COLO668 (cell line): ENCODE results near the gene PDGFC.
"Not testable (repeated sequence)": the region's sequence is repeated elsewhere in the genome, so short reads cannot be mapped to it uniquely, and the experiment has no call there.

ENCODE experiments used
- DNase-seq: peaks from one replicate; lab custom pipeline; 2025; ENCODE audit not compliant: unreplicated experiment; lab: John Stamatoyannopoulos, UW

PDGFC gene

DNA sequence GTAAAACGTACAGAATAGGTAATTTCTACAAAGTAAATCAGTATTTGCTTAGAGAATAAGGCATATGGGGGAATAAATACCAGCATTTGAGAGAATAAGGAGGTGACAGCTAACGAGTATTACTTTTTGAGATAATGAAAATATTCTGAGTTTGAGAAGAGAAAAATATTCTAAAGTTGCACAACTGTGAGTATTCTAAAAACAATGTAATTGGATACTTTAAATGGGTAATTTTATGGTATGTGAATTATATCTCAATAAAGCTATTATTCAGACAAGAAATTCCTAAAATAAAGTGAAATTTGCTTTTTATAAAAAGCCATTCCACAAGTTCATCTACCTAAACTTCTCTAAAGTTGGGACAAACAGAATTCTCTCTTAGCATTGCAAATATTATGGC is 62.6 kb downstream of the PDGFC start:
- DNase-seq = no peak

DNA sequence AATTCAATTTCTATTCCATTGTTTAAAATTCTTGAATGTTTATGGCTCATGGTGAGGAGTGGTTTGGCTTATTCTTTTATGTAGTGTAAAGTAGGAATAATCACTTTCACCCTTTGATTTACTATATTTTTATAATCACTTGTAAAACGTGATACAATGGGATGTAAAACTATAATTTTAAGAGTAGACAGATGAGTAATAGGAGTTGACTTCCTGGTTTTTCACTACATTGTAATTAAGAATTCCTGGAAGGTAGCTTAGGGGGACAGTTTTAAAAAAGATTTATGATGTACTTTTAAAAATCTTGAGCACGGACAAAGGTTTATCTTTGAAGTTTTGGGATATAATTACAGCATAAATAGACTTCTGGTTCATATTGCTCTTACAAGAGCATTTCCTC is 65.3 kb downstream of the PDGFC start:
- no peak for DNase-seq

DNA sequence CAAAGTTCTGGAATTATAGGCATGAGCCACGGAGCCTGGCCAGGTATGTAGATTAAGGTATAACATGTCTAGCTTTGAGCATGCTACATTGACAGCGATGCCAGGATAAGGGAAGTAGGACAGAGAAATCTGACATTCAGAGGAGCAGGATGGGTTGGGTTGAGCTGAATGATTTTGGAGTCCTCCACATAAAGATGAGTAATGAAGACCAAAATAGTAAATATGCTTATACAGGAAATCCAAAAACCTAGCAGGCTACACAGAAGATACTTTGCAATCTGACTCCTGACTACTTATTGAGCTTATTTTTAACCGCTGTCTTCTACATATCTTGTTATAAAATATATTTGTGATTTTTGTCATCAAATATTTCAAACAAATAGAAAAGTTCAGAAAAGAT is 69.7 kb downstream of the PDGFC start:
- no peak for DNase-seq

DNA sequence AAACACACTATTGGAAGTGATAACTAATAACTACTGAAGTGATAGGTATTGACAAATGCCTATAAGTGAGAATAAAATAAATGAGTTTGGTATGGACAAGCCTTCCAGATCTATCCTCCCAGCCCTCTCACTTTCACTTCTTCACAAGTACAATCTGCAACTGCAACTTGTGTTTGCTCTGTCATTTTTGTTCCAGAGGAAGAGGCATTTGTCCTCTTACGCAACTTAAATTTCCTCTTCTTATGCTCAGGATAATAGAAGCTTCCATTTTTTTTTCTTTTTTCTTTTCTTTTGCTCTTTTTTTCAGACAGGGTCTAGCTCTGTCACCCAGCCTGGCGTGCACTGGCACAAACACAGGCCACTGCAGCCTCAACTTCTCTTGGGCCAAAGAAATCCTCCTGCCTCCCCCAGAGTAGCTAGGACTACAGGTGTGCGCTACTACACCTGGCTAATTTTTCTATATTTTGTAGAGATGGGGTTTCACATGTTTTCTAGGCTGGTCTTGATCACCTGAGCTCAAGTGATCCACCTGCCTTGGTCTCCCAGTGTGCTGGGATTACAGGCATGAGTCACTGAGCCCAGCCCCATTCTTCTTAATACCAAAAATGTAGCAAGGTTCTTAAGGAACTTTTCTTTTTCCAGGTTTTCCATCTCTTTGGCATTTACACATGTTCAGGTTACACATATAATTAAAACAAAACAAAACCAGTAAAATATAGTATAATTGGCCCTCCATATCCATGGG is 73.1 kb downstream of the PDGFC start:
- DNase-seq = no peak

DNA sequence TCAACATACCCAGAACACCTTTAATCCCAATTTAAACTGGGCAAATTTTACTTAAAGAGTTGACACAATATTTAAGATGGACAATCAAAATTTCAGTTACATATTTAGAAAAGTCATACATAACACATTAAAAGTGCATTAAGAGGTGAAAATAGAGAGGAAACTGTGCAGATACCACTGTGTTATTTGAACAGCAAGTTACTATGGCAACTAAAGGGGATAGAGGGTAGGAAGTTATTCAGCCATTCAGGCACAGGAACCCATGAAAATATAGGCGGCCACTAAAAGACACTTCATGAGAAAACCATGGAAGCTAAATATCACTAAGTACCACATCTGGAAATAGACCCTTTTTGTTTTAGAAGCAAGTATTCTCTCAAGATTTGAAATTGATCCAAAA is 75.1 kb downstream of the PDGFC start:
- DNase-seq = no peak

DNA sequence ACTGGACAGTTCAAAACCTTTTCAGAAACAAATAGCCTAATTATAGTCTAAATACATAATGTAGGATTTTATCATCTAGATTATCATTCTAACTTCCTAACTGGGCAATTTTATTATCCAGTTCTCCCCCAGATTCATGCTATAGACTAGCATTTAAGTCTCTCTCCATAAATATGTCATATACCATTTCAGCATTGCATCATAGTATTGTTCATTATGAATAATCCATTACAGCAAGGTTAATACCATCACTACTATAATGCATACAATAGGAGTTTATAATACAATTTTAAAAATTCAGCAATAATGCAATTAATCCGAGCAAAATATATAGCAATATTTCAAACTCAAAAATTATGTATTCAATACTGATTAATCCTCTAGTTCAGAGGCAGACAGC is 77.4 kb downstream of the PDGFC start:
- DNase-seq = no peak

DNA sequence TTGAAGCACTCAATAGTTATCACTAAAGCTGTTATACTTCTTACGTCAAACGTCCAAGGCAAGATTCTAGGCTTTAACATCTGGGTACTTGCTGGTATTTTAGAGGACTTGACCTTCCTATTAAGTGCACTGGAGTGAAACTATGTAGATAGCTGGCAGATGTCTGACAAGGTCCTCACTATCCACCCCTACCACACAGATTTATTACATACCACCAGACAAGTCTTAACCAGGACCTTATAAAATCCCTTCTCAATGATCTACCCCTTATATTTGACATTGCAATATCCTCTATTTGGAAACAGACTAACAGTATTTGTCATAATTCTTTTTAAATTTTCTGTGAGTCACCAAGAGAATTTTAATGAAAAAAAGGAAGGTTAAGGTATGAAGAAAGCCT is 78.8 kb downstream of the PDGFC start:
- no peak for DNase-seq

DNA sequence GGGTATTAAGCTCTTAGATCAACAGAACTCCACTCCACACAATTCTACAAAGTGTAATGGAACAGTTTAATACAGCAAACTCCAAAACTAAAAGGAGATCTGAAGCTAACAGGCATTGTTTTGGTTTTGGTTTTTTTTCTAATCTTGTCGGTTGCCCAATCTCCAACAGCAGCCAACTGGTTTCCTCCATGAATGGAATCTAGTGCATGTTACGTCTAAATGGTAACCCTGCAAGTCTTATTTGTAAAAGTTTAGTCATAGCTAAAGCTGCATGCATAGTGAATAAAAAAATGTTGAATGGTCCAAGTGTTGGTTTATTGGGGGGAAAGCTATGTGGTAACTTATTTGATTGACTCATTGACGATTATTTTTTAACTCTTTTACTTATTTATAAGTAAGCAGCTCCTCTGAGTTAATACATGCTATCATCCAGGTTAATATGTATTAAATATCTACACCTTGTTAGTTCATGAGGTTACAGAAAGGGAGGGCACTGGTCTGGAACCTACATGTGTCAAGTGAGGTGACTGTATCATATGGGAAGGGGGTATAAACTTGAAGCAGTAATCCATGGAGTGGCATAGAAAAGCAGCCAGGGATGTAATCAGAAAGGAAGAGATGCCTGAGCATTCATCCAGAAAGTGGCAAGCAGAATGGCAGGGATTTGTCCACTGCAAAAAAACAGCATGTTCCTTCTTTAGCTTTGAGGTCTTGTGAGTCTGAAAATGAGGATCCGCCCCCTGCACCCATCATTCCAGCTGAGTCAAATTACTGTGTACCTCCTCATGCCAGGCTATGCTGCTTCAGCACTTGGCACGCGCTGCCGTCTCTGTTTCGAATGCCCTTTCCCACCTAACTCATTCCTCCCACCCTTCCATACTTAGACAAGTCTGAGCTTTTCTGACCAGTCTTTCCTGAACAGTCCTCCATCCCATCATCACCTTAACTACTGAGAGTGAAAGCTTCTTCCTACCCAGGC is 81.7 kb downstream of the PDGFC start:
- DNase-seq = no peak

DNA sequence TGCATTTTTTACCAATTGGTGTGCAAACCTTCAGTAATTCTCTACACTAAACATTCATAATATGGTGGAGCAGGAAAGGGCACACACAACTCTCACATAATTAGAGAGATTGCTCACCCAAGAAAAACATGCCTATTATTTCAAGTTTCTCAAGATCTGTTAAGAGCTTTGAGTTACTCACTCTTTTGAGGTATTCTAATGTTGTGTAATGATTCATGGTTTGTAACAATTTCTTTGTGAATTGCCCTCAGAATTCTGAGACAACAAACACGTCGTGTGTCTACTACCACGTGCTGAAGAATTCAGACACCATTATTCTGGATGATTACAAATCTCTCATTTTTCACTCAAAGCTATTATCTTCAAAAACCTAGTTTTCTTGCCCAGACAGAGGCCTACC is 82.8 kb downstream of the PDGFC start:
- no peak for DNase-seq

DNA sequence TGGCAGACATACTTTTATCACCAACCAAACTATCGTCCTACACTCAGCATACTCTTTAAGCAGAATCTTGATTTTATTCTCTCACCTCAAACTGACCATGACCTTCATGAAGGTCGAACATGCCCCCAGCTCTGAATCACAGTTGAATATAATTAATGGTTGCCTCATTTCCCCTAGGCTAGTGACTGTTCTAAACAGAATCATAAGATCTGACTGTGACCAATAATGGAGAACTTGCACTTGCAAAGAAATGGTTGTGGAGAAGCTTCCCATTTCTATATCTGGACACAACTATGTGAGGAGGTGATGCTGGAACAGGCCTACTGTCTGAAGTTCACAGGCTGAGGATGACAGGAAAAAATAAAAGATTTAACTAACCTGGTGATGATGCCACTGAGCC is 85.1 kb downstream of the PDGFC start:
- DNase-seq = no peak

DNA sequence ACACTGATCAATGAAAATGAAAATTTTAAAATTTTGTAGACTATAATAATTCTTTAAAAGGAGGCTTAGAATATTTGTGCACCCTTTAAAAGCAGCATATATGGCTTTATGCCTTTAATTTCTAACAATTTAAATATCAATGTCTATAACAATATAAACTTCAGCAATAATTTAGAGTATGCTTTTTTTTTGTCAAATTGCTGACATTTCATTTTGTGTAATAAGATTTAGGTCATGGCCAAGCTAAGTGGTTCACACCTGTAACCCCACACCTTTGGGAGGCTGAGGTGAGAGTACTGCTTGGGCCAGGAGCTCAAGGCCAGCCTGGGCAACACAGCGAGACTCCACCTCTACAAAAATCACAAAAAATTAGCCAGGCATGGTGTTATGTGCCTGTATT is 86.2 kb downstream of the PDGFC start:
- DNase-seq = no peak

DNA sequence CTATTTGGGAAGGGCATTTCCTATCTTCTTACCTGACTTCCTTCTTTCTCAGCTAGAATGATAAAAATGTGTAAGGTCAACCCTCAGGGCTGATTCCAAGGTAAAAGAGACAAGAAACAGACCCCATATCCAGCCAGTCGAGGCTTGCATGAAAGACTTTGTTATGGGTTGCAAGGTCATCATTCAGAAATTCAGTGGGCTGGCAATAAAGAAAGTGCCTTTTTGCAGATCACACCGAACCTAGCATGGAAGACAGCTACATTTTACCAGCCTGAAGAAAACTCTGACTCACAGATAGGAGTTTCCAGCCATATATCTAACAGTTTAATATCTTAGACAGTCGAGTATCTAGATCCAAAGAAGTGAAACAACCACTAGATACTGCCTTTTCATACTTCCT is 87.4 kb downstream of the PDGFC start:
- DNase-seq = no peak

DNA sequence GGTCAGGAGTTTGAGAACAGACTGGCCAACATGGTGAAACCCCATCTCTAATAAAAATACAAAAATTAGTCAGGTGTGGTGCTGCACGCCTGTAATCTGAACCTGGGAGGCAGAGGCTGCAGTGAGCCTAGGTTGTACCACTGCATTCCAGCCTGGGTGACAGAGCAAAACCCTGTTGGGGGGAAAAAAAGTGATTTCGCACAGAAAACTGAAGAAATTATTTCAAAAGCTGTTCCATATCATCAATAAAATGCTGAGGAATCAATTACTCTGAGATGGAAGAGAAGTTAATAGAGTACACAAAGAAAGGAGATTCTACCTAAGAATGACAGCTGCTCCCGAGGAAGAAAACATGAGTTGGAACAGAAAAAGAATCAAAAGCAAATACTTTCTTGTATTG is 95.9 kb downstream of the PDGFC start:
- no peak for DNase-seq

DNA sequence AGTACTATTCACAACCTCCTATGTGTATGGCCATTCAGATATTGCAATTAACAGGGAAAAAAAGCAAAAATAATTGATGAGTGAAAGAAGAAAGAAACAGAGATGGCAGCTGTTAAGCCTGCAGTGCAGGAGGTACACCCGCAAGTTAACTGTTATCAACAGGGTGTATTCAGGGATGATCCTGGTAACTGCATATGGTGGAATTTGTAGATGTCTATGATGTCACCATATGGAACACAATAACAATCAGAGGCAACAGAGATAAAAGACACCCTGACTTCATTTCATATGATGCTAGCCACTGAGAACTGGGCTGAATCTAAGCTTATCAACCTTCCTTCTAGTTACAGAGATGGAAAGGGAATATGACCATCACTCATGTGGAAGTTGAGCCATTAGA is 96.5 kb downstream of the PDGFC start:
- no peak for DNase-seq

DNA sequence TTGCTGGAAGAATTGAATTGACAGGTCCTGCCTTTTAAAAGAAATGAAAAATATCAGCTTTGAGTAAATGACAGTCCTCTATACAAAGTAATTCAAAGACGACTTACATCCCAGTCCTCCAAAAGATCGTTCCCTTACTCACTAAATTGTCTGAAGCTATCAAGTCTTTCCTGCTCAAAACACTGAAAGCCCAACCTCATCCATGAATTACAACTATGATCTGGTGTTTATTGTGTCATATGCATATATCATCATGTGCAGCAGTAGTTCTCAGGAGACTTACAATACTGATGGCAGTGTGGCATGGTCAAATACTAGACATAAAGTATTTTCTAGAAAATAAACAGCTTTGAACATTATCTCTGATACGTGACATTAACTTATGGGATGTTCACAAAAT is 97.8 kb downstream of the PDGFC start:
- no peak for DNase-seq

DNA sequence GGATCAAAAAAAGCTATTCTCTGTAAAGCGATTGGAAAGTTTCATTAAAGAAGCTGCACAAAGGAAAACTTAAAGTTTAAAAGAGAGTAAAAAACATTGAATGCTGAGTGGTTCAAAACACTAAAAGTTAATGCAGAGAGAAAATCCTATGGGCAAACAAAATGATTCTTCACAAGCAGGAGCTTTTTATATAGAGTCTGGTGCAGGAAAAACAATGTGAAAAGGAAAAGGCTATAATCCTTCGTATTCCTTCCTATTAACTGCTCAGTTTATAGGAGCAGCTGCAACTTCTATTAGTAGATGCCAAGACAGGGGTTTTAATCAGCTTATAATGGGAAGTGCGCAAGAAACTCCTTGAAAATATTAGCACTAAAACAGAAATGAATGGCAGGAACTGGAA is 100.7 kb downstream of the PDGFC start:
- no peak for DNase-seq

DNA sequence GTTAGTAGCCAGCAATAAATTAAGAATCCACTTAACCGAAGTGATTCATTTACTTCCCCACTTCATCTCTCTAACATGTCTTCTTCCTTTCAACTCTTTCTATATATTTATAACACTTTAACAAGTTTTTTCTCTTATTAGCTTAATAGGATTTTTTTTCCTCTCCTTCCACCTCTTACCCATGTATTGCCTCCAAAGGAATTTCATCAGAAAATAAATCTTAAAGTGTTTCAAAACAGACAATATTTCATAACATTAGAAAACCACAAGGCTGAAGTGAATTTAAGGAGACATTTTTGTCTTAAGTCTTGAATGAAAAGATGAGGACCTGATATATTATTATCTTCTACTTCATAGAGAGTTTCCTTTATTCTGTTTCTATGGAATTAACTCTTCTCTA is 101.5 kb downstream of the PDGFC start:
- no peak for DNase-seq

DNA sequence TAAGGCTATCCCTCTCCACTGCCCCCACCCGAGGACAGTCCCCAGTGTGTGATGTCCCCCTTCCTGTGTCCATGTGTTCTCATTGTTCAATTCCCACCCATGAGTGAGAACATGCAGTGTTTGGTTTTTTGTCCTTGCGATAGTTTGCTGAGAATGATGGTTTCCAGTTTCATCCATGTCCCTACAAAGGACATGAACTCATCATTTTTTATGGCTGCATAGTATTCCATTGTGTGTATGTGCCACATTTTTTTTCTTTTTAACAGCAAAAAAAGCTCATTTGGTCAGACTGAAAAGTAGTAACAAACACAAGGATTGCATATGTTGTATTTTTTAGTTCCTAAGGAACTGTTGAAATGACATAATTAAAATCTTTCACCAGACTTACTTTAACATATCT is 105.5 kb downstream of the PDGFC start:
- DNase-seq = not testable (repeated sequence)

DNA sequence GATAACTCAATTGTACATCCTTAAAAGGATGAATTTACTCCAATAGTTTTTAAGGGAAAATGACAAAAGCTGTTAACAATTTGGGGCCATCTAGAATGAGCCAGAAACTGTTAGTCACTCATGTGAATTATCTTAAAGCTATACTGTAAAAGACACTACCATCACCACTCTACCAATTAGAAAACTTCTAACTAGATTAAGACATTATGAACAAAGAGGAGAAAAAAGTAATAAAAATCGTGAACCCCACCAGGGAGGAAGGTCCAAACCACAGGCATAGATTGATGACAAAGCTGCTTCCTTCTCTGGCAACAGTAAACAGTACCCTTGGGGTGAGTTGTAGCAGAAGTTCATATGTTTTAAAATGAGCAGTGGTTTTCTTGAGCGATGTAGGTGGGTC is 106.1 kb downstream of the PDGFC start:
- no peak for DNase-seq

DNA sequence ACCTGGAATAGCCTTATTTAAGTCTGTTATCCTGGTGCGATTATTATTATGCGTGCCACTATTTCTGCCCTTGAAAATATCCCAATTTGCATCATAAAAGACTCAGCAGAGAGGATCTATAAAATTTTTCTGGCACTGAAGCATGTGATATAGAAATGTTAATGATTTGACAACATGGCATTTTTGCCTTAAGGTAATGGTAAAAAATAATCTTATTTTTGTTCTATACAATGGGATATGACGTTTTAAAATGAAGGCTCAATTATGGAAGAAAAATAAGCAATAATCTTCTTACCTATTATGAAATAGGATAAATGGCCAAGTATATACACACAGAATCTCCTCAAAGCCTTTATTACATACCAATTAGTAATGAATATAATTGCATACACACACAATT is 113.5 kb downstream of the PDGFC start:
- DNase-seq = no peak

DNA sequence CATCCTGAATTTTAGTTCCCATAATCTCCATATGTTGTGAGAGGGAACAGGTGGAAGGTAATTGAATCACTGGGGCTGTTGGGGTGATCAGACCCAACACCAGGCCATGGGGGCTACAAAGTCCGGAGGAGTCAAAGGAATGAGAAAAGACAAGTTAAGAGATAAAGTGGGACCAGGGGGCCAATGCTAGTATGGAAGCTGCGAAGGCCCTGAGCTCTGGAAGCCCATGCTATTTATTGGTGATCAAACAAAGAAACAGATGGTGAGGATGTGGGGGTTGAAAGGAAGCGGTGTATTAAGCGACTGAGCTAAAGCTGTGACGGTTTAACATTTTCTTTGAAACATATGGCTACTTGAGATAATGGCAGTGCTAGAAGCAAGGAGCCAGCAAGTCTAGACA is 132.8 kb downstream of the PDGFC start:
- no peak for DNase-seq

DNA sequence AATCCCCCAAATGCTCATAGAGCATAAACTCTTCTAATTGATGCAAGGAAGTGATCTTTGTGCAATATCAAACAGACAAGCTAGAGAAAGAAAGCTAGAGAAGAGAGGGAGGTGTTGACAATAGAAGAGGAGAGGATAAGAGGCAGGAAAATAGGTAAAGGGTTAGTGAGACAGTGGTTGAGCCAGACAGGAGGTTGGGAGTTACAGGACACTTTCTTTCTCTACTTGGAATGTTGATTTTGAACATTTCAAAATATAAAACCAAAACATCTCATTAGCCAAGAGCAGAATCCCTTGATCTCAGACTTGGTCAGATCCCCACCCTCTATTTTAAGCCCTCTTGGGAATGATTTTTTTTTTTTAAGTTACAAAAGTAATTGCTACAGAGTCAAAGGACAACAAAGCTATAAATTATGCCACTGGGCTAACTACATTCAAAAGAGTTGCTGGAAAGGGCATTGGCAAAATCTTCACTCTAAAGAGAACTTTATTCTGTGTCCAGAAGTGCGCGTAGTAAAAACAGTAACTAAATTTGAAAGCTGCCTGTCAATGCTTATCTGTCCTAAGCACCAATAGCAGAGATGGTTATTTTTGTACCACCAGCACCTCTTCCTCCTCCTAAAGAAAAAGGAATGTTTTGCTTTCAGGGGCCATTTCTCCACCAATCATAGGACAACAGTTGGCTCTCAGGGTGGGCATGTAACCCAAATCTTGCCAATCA is 133.8 kb downstream of the PDGFC start:
- DNase-seq = no peak
